Endothelial cell of umbilical vein (primary cell): ENCODE results near the gene HLA-DPB1. TPM values are rescaled to one million over a fixed set of nuclear protein-coding genes. Genes with fewer than 3 reads are reported as not detected.

Experiments
- BruUV-seq: library from RNA; stranded (reverse); fragments of 400-500 nt; replicated peaks from 2 replicates; lab custom pipeline; 2021; lab: Mats Ljungman, UMichigan
- CTCF ChIA-PET: fragments of 300-600, 350-600 bp; sonication (Branson Sonifier 250); formaldehyde crosslinking; loops from one replicate; lab custom pipeline; 2021; ENCODE audit warnings: antibody characterized with exemption, inconsistent platforms; lab: Charles Lee
- POLR2A ChIA-PET: fragments of 300-600, 350-600 bp; sonication (Branson Sonifier 250); formaldehyde crosslinking; loops from one replicate; lab custom pipeline; 2021; ENCODE audit warnings: antibody characterized with exemption, inconsistent platforms; lab: Charles Lee
- DNase-seq: peaks from one replicate; pipeline ENCODE4 v3.0.0-alpha.2; 2011; ENCODE audit warnings: low read depth, low spot score
- FAIRE-seq: peaks from 2 replicates; lab custom pipeline; 2011; peaks lifted over from hg19 to GRCh38; lab: Jason Lieb, UNC
- H2AFZ ChIP-seq: 2 replicates; pipeline ENCODE4 v1.6.0; 2012; ENCODE audit warnings: low read depth, low read length, control low read depth, inconsistent platforms
- H3K27ac ChIP-seq: 2 replicates; pipeline ENCODE4 v1.5.1; 2011; ENCODE audit warnings: low read depth, mild to moderate bottlenecking, control low read depth, low read length, moderate library complexity; ENCODE audit not compliant: insufficient read depth
- H3K27me3 ChIP-seq, 2 experiments: 2 replicates each; pipeline versions ENCODE4 v1.6.0 to v1.6.1; 2011; ENCODE audit warnings: low read length in 2 of 2, mixed read lengths in 1 of 2; ENCODE audit not compliant: control insufficient read depth in 2 of 2, insufficient read depth in 2 of 2
- H3K36me3 ChIP-seq, 2 experiments: 2 replicates in 1 of 2; 3 replicates in 1 of 2; pipeline ENCODE4 v1.5.1; 2011; ENCODE audit warnings: low read length in 2 of 2, mild to moderate bottlenecking in 1 of 2, moderate library complexity in 1 of 2; ENCODE audit not compliant: control insufficient read depth in 2 of 2, insufficient read depth in 2 of 2; ENCODE audit errors: extremely low read depth in 1 of 2
- H3K4me1 ChIP-seq: 3 replicates; pipeline ENCODE4 v1.5.1; 2011; ENCODE audit warnings: mild to moderate bottlenecking, low read length; ENCODE audit not compliant: control insufficient read depth, insufficient read depth; ENCODE audit errors: extremely low read depth
- H3K4me2 ChIP-seq: 2 replicates; pipeline ENCODE4 v1.6.1; 2011; ENCODE audit warnings: low read length, control low read depth, mixed read lengths; ENCODE audit not compliant: insufficient read depth
- H3K4me3 ChIP-seq, 3 experiments: fragments of 200-600 bp in 1 of 3; sonication (generic), shearing (Covaris generic) in 1 of 3; replicated peaks in 1 of 3; 2 replicates each; pipeline ENCODE4 v1.5.1; 2011 to 2016; ENCODE audit warnings: control low read depth in 3 of 3, low read length in 3 of 3, mild to moderate bottlenecking in 2 of 3, inconsistent platforms in 1 of 3, low read depth in 1 of 3, moderate library complexity in 1 of 3; ENCODE audit not compliant: insufficient read depth in 1 of 3
- H3K79me2 ChIP-seq: 2 replicates; pipeline ENCODE4 v1.6.0; 2012; ENCODE audit warnings: low read length, inconsistent platforms; ENCODE audit not compliant: control insufficient read depth, insufficient read depth
- H3K9ac ChIP-seq: replicated peaks from 2 replicates; pipeline ENCODE3; 2011; ENCODE audit warnings: low read length, control low read depth; ENCODE audit not compliant: insufficient read depth; ENCODE audit errors: extremely low read depth
- H3K9me1 ChIP-seq: replicated peaks from 3 replicates; pipeline ENCODE4 v1.6.0; 2011; ENCODE audit warnings: mild to moderate bottlenecking, low read length; ENCODE audit not compliant: control insufficient read depth, insufficient read depth; ENCODE audit errors: extremely low read depth
- H3K9me3 ChIP-seq: replicated peaks from 2 replicates; pipeline ENCODE4 v1.5.1; 2012; ENCODE audit warnings: low read length, inconsistent platforms; ENCODE audit not compliant: control insufficient read depth, insufficient read depth
- H4K20me1 ChIP-seq: replicated peaks from 2 replicates; pipeline ENCODE3; 2011; ENCODE audit warnings: mild to moderate bottlenecking, low read length; ENCODE audit not compliant: control insufficient read depth, insufficient read depth; ENCODE audit errors: extremely low read depth
- CTCF ChIP-seq, 2 donors: IDR thresholded peaks; 1 replicate in 1 of 2; 2 replicates in 1 of 2; pipeline ENCODE4 v1.5.1; 2011; ENCODE audit warnings: low read length in 2 of 2, mild to moderate bottlenecking in 2 of 2, moderate library complexity in 2 of 2, control low read depth in 1 of 2, inconsistent platforms in 1 of 2, low read depth in 1 of 2; ENCODE audit not compliant: insufficient read depth in 1 of 2; ENCODE audit errors: extremely low read depth in 1 of 2
- JUN ChIP-seq: IDR thresholded peaks from 2 replicates; pipeline ENCODE4 v1.6.1; 2011; ENCODE audit warnings: borderline replicate concordance, low read depth; ENCODE audit not compliant: insufficient read length, insufficient read depth
- MAX ChIP-seq: IDR thresholded peaks from 2 replicates; pipeline ENCODE4 v1.6.1; 2011; ENCODE audit not compliant: insufficient read depth, insufficient read length
- dilution Hi-C: fragments of 300-500 bp; cut with MboI; formaldehyde crosslinking; loops from one replicate; pipeline ENCODE4 v1.15.0; 2019; ENCODE audit warnings: low sequenced_read_pairs; ENCODE audit not compliant: extremely low pct_ligation_motif_present
- intact Hi-C: fragments of 100-400 bp; cut with micrococcal nuclease; formaldehyde crosslinking; loops from one replicate; pipeline ENCODE4 v1.10.0; 2022
- polyA plus RNA-seq, 4 experiments: library from polyadenylated mRNA; depleted of rRNA in 3 of 4; stranded (reverse) in 3 of 4; unstranded in 1 of 4; fragments of >200 nt; gene quantifications; 2 replicates each; pipeline versions ENCODE4 v1.2.1 to v1.2.3, GENCODE V29; 2011 to 2012; ENCODE audit warnings: missing spikeins in 1 of 4
- total RNA-seq: library from RNA; stranded (reverse); gene quantifications from 2 replicates; pipeline ENCODE4 v1.2.3, GENCODE V29; 2021

Gene HLA-DPB1
- total and polyA plus RNA-seq, 2 donors (not counting 3 experiments of a cell fraction or from before 2014, with no cell fraction given) = 2.3 to 38.0 TPM

- ChIA-PET CTCF (interaction anchor here (2.2 to 3.7 kb wide), 2 partner anchors 116 to 125 kb away, joined by 5 to 53 read pairs; no protein-coding TSS in a partner anchor), POLR2A (no interaction called here)
- H3K36me3 ChIP-seq = no peaks in the 10 kb centered on the region
- no peaks in the 10 kb centered on the region for H3K9me3 ChIP-seq
- TF ChIP-seq JUN = no peak
- peak; percentile 18 to 38 for TF ChIP-seq CTCF (IDR thresholded peaks at IDR 0.05; ENCODE audit: extremely low read depth in 1 of 2, insufficient read depth in 1 of 2, low read depth in 1 of 2, low read length in 2 of 2)
- TF ChIP-seq MAX = no peak
- H3K9ac ChIP-seq = no peak overlapping the region
- no peaks in the 10 kb centered on the region for H3K9me1 ChIP-seq
- no peak overlapping the region for H2AFZ ChIP-seq
- no peaks in the 10 kb centered on the region for H3K4me1 ChIP-seq
- FAIRE-seq = no peak
- dilution Hi-C loops (no loop called here), intact Hi-C loops (loop anchor here (1.0 kb wide), 1 partner anchor 125 kb away; no protein-coding TSS in a partner anchor)
- H3K4me3 ChIP-seq = no peak overlapping the region
- peaks cover 15 to 24% of the 10 kb centered on the region in 2 experiments for H3K27me3 ChIP-seq
- no peak overlapping the region for H3K4me2 ChIP-seq
- no peak for DNase-seq
- BruUV-seq = no TSS peak
- no peaks in the 10 kb centered on the region for H4K20me1 ChIP-seq
- no peak overlapping the region for H3K27ac ChIP-seq
- no peaks in the 10 kb centered on the region for H3K79me2 ChIP-seq
Measured at GRCh38 chr6:33123732-33124524, 48.1 kb downstream of the HLA-DPB1 start.
